Measurements from ENCODE around the gene TMEM131.
"Not testable (repeated sequence)": the region's sequence is repeated elsewhere in the genome, so short reads cannot be mapped to it uniquely, and the experiment has no call there.

TMEM131 gene

DNA sequence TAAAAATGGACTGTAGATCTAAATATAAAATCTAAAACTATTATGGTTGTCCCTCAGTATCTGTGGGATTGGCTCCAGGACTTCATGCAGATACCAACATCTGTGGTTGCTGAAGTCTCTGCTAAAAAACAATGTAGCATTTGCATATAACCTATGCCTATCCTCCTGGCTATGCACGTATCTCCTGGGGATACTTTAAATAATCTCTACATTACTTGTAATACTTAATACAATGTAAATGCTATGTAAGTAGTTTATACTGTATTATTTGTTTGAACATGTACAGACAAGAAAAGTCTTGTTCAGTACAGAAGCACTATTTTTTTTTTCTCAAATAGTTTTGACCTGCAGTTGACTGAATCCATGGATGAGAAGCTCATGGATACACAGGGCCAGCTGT lies 147.4 kb downstream of the TMEM131 start:
- DNase-seq, result no peak

DNA sequence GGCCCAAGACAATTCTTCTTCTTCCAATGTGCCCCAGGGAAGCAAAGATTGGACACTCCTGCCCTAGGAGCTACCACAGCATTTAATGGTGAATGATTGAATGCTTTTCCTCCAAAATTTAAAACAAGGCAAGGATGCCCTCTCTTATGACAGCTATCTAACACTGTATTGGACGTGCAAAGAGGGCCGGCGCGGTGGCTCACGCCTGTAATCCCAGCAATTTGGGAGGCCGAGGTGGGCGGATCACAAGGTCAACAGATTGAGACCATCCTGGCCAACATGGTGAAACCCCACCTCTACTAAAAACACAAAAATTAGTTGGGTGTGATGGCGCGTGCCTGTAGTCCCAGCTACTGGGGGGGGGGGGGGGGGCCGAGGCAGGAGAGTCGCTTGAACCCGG lies 149.0 kb downstream of the TMEM131 start:
- DNase-seq, result not testable (repeated sequence)

- no peak for DNase-seq
Measured at GRCh38 chr2:97845818-97846217, 149.9 kb downstream of the TMEM131 start.

GRCh38 chr2:97845133-97845532 lies 150.6 kb downstream of the TMEM131 start:
- DNase-seq, result no peak

DNA sequence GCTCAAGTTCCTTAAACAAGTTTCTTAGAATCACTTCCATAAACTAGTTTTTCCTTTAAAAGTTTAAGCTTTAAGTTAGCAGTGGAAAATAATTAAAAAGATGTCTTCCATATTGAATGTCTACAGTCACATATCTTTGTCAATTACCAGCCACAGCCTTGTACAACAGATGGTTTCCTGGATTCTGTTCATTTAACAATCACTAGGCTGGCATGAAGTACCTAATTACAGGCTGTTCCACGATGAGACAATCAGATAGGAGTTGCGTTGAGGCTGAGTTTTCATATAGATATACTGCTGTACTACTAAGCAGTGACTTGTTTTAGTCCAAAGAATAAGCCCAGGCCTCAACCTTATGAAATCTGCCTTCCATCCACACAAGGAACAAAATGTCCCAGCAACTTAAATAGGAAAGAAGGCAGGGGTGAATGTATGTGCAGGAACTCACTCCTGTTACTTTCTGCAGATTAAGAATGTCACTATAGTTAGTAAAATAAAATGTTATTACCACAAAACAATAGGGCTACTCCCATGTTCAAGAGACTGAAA lies 151.4 kb downstream of the TMEM131 start:
- peak; percentile 46 for DNase-seq

GRCh38 chr2:97840198-97840597 lies 155.6 kb downstream of the TMEM131 start:
- DNase-seq, result no peak

DNA sequence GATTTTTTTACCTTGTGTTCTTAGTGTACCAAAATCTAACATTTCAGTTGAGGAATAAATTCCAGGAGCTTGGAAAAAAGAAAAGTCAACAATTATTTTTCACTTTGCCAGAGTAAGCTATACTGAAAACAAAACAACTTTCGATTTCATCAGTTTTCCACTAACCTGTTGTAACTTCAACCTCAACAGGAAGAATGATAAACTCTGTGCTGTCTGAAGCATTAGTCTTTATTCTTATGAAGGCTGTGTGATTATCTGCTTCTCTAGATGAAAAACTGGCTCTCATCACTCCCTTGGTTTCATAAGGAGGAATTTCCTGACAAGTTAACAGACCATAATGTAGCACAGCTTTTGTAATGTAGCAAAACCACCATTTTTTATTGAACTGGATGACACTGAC lies 161.1 kb downstream of the TMEM131 start:
- no peak for DNase-seq

DNA sequence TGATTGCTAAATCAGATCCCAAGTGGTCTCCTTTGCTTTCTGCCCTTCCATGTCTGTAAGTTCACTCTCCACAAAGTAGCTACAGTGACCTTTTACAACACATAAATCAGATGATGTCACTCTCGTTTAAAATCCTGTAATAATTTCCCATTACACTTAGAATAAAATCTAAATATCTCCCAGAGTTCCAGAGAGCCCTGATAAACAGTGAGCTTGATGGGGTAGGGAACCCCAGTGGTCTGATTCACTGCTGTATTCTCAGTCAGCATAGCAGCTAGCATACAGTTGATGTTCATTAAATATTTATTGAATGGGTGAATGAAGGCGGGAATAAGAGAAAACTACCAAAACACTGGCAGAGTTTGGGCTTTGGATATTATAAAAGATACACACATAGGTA lies 164.6 kb downstream of the TMEM131 start:
- no peak for DNase-seq

- not testable (repeated sequence) for DNase-seq
Measured at GRCh38 chr2:97829255-97829654, 166.5 kb downstream of the TMEM131 start.

GRCh38 chr2:97827013-97827412 lies 168.7 kb downstream of the TMEM131 start:
- not testable (repeated sequence) for DNase-seq

DNA sequence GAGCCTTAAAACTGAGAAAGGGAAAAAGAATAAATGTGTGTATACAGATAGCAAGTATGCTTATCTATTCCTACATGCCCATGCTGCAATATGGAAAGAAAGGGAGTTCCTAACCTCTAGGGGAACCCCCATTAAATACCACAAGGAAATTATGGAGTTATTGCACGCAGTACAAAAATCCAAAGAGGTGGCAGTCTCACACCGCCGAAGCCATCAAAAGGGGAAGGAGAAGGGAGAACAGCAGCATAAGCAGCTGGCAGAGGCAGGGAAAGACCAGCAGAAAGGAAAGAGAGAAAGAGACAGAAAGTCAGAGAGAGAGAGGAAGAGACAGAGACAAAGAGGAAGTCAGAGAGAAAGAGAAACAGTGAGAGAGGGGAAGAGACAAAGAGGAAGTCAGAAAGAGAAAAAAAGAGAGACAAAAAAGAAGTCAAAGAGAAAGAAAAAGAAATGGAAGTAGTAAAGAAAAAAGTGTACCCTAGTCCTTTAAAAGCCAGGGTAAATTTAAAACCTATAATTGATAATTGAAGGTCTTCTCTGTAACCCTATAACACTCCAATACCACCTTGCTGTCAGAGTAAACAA lies 169.4 kb downstream of the TMEM131 start:
- DNase-seq, result not testable (repeated sequence)

GRCh38 chr2:97824011-97824410 lies 171.7 kb downstream of the TMEM131 start:
- not testable (repeated sequence) for DNase-seq

DNA sequence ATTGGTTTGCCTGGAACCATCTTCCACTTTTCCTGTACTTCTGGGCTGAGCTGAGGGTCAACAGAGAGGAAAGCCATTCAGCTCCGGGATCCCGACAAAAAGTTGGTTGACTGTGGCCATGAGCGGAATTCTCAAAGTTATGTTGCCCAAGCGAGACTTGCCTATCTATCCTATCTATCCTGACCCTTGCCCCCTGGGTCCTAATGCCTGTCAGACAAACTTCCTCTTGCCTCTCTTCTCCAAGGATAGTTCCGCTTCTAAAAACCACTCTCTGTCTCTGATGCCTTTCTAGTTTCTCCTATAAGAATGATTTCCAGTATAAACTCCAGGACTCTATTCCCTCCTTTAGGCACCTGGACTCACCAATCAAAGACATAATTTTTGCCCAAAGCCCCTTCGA lies 173.9 kb downstream of the TMEM131 start:
- not testable (repeated sequence) for DNase-seq

DNA sequence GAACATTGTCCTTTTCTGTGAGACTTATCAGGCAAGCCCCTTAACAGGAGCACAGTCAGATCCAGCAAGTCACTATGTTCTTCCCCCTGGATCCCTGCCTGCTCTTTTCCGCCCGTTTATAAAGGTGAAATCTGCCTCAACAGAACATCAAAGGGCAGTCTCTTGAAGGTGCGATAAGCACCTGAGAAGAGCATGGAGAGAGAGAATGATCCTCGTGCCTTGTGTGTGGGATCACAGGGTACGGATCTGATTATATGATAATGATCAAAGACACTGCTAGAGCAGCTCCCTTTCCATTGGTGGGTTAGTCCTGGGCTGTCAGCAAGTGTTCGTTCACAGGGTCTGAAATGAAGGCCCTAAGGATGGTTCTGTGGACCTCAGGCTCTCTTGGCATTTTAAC lies 176.0 kb downstream of the TMEM131 start:
- DNase-seq, result no peak

DNA sequence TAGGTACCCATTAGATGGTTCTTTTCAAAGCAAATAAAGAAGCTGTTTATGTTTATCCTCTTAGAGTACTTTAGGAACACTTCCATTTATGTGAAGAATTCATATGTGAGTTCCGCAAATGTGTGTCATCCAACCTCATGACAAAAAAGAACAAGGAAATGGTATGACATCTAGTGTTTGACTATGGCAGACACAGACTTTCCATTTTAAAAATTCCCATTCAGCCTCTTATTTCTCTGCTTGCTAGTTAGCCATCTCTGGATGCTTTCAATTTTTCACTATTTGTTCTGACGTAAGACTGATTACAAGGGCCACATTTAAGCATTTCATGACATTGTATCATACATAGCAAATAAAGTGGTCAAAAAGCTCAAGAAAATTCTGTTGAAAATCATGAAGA lies 179.3 kb downstream of the TMEM131 start:
- DNase-seq, result no peak

DNA sequence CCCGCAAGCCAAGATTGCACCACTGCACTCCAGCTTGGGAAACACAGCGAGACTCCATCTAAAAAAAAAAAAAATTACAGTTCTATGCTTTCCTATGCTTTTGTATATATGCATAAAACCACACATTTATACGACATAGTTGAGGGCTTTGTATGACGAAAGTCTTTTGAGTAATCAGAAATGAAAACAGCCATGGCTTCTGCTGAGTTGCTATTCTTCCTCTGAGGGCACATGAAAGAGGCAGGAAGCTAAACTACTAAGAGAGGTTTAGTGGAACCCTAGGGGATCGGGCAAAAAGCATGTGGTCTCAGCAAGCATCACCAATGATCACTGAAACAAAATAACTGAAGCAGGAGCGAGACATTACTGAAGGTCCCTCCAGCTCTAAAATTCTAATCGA lies 182.8 kb downstream of the TMEM131 start:
- no peak for DNase-seq

GRCh38 chr2:97808816-97809215 lies 186.9 kb downstream of the TMEM131 start:
- DNase-seq, result no peak

GRCh38 chr2:97806738-97807618 lies 188.8 kb downstream of the TMEM131 start:
- DNase-seq, result peak; percentile 63

GRCh38 chr2:97805776-97806175 lies 190.0 kb downstream of the TMEM131 start:
- no peak for DNase-seq

GRCh38 chr2:97801028-97801427 lies 194.7 kb downstream of the TMEM131 start:
- DNase-seq, result no peak

GRCh38 chr2:97798416-97798815 lies 197.3 kb downstream of the TMEM131 start:
- DNase-seq, result no peak

DNA sequence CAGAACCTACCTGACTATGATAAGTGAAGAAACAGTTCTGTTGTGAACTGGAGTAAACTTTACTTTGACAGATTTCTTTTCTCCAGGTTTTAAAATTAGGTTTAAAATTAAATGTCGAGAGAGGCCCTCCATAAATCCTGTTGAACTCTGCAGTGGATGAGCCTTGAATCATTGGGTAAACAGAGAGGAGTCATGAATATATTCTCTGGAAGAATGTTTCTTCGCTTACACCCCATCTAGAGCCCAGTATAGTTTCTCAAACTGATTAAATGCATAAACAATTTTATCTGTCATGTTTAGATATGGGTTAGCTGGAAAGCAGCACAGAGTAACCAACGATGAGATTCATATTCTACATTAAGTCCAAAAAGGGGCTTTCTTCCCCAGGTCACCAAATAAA lies 198.4 kb downstream of the TMEM131 start:
- DNase-seq, result no peak

DNA sequence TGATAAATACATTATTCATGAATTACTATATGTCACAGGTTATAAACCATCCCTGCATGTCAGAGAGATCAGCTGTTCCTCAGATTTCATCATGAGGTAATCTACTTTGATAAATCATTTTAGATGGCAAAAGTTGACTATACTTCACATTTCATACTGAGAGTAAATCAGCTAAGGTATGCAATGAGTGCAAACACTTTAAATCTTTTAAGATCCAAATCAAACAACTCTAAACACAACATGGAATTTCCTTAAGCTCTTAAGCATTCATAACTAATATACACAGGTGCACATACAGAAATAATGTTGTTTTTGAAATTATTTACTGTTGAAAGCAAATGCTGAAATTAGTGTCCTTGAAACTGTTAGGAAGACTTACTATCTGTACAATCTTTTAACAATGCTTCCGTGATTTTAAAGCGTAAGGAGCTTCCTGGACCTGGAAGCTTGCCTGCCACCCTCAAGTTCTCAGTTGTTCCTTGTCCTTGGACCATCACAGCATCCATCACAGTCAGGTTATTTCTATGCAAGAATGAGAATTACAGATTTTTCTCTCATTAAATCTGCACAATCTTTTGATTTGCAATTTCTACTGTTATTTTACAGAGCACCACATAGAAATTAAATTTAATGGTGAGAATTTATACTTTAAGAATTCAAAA lies 199.2 kb downstream of the TMEM131 start:
- DNase-seq, result no peak

DNA sequence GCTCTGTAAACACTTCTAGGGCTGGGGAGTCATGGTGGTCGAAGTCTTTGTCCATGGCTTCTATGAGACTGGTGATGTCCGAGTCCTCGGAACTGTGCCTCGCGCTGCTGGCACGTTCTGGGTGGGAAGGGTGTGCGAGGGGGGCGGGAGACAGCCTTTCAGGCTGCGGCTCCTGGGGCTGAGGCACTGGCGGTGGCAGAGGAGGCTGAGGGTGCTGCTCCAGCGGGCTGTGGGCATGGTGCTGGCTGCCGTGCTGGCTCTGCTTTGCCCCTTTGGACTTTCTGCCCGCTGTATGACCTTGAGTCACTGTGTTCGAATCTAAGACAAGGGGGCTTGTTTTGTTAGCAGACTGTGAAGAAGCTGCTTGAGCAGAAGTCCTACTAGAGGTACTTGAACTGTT lies 203.3 kb downstream of the TMEM131 start:
- no peak for DNase-seq

Data from NCI-H2171 (cell line).